HG02884 (cell line): Measurements from ENCODE around the gene LINGO4.
"Not testable (repeated sequence)": the region's sequence is repeated elsewhere in the genome, so short reads cannot be mapped to it uniquely, and the experiment has no call there.

Experiments
- ATAC-seq: cut with Tn5 transposase; IDR thresholded peaks from one replicate; pipeline ENCODE4 v1.9.1; 2021; ENCODE audit warnings: mild to moderate bottlenecking, moderate library complexity; ENCODE audit not compliant: unreplicated experiment

The LINGO4 gene

GRCh38 chr1:151787689-151788088 is 17.5 kb downstream of the LINGO4 start:
- no peak for ATAC-seq

- no peak for ATAC-seq
Measured at GRCh38 chr1:151783796-151784195, 21.4 kb downstream of the LINGO4 start.

- ATAC-seq = no peak
Measured at GRCh38 chr1:151782741-151783140, 22.5 kb downstream of the LINGO4 start.

GRCh38 chr1:151782026-151782425 is 23.2 kb downstream of the LINGO4 start:
- ATAC-seq = not testable (repeated sequence)

GRCh38 chr1:151780736-151781135 is 24.5 kb downstream of the LINGO4 start:
- ATAC-seq = not testable (repeated sequence)

- ATAC-seq = no peak
Measured at GRCh38 chr1:151779852-151780251, 25.4 kb downstream of the LINGO4 start.

GRCh38 chr1:151777317-151777716 is 27.9 kb downstream of the LINGO4 start:
- ATAC-seq = no peak

GRCh38 chr1:151776665-151777062 is 28.6 kb downstream of the LINGO4 start:
- ATAC-seq = no peak

GRCh38 chr1:151775894-151776664 is 29.1 kb downstream of the LINGO4 start:
- ATAC-seq = no peak

- no peak for ATAC-seq
Measured at GRCh38 chr1:151774256-151774922, 30.8 kb downstream of the LINGO4 start.

GRCh38 chr1:151773702-151774101 is 31.5 kb downstream of the LINGO4 start:
- ATAC-seq = no peak

GRCh38 chr1:151769270-151769669 is 35.9 kb downstream of the LINGO4 start:
- not testable (repeated sequence) for ATAC-seq

- ATAC-seq = not testable (repeated sequence)
Measured at GRCh38 chr1:151768351-151769066, 36.7 kb downstream of the LINGO4 start.

- ATAC-seq = no peak
Measured at GRCh38 chr1:151763990-151764389, 41.2 kb downstream of the LINGO4 start.

- peak; percentile 73 for ATAC-seq
Measured at GRCh38 chr1:151762941-151763921, 42.0 kb downstream of the LINGO4 start, which contains the start of gene MRPL9. TSS of gene MRPL9 (minus strand) at chr1:151763496. CDS start at chr1:151763479, 17 bp downstream.

GRCh38 chr1:151760597-151761385 is 44.4 kb downstream of the LINGO4 start:
- no peak for ATAC-seq

- ATAC-seq = no peak
Measured at GRCh38 chr1:151759241-151759640, 46.0 kb downstream of the LINGO4 start.

GRCh38 chr1:151756291-151756690 is 48.9 kb downstream of the LINGO4 start:
- ATAC-seq = no peak
